GM19455 (cell line): ENCODE measurements around the gene TBXAS1.

Source experiments
- ATAC-seq: cut with Tn5 transposase; IDR thresholded peaks from one replicate; pipeline ENCODE4 v1.9.1; 2021; ENCODE audit not compliant: unreplicated experiment

The TBXAS1 gene

DNA sequence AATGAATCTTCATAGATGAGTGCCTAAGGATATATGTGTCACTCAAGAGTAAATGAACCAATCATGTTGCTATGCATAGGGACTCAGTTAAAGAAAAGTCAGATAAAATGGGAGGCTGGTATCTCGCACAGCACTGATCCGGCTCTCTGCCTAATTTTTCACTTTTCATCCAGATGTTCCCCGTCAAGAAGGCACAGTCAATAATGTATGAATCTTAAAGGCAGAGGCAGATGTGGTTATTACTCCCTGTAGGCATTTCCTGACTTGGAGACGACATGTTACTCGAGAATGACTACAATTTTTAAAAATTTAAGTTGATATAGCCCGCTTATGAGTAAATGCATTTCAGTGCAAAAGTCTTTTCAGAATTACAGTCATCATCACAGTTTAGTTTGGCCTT is 113.6 kb downstream of the TBXAS1 start:
- ATAC-seq: no peak

DNA sequence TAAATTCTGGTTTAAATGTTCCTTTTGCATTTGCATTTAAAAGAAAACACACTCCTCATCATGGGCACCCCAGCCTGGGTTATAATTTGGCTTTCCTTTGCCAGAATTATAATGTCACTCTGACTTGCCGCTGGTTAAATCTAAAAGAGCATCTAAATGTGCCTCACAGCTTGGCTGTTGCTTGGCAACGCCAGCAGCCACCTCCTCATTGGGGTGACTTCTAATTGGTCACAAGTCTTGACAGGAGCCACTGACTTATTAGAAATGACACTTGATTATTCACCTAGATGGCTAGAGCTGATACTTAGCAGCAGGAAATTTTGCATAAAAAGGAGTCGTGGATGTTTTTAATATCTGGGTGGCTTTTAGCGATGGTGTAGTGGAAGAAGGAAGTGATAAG is 114.3 kb downstream of the TBXAS1 start:
- ATAC-seq: no peak

DNA sequence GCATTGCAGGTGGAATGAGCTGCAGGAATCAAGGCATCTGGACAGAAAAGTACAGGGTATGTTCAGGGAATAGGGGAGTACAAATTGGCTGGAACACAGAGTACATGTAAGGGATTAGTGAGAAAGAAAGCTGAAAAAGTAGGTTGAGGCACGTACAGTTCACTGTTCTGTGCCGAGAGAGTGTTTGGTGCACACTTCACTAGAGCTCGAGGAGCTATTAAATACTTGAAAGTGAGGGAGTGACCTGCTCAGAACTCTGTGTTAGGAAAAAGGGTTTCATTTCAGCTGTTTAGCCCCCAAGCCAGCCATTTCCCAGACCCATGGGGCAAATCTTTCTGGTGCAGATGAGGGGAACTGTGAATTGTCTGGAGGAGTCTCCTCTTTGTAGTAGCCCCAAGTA is 115.2 kb downstream of the TBXAS1 start:
- no peak for ATAC-seq

DNA sequence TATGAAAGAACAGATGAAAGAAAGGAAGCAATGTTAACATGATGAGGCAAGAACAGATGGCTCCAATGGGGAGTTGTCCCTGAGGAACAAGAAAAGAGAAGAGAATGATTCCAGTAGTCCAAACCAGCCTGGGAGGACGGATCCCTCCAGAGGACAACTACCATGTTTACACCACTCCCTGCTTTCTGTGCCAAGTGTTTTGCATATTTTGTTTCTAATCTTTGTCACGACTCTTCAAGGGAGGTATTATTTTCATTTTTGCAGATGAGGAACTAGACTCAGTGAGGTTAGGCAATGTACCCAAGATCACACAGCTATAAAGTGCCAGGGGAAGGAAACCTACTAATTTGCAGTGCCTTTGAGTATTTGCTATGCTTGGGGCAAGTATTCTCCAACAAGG is 117.5 kb downstream of the TBXAS1 start:
- no peak for ATAC-seq

DNA sequence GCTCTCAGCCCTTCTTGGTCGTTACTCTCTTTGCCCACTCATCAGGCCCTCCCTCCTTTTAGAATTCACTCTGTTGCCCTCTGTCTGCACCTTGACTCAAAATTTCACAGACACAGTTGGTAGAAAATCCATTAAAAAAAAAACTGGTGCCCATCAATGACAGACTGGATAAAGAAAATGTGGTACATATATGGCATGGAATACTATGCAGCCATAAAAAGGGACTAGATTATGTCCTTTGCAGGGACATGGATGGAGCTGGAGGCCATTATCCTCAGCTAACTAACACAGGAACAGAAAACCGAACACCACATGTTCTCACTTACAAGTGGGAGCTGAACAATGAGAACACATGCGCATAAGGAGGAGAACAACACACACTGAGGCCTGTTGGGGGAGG is 118.0 kb downstream of the TBXAS1 start:
- ATAC-seq: no peak

DNA sequence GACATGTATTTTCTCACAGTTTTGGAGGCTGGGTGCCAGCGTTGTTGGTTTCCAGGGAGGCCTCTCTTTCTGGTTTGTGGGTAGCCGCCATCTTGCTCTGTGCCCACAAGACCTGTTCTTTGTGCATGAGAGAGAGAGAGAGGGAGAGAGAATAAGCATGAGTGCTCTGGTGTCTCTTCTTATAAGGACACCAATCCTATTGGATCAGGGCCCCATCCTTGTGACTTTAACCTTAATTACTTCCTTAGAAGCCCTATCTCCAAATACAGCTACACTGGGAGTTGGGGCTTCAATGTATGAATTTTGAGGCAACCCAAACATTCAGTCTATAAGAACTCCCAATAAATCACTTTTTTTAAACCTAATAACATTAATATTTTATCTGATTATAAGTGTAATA is 119.1 kb downstream of the TBXAS1 start:
- ATAC-seq: no peak

- no peak for ATAC-seq
These were observed 119.7 kb downstream of the TBXAS1 start for GRCh38 chr7:139948587-139949335.

- ATAC-seq: no peak
These were observed 120.6 kb downstream of the TBXAS1 start for GRCh38 chr7:139949629-139950028.

DNA sequence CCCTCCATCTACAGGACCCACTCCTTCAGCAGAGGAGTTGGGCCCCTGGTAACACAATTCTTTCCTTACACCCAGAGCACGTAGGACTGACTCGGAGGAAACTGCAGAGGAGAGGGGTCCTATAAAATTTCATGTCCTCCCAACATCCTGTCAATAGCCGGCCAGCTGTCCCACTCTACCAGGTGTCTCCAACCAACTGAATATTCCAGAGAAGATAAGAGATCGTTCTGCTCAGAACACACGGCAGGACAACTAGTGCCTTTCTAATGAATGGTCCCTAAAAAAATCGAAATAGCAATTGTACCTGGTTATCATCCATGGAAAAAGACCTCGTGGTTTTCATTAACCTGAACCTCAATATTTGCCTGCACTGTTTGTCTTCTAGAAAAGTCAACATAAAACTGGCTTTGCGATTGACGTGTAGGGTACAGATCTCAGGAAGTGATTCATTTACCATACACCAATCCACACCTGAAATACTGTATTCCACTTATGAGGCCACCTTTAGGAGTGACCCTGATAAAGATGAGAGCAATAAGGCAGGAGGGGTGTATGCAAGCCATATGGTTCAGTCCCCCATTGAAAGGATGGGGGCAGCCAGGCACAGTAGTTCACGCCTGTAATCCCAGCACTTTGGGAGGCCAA is 121.9 kb downstream of the TBXAS1 start:
- no peak for ATAC-seq

DNA sequence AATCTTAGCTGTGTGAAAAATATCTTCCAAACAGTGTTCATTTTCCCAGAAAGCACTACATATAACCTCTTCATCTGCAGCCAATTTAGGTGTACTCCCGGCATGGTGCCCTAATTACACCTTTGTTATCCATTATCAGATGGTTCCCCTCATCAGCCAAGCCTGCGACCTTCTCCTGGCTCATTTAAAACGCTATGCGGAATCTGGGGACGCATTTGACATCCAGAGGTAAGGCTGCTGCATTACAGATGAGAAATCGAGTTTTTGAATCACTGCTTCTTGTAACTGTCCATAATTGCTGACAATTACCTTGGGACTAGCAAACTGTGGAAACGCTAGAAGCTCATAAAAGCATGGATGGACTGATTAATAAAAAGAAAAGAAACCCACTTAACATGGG is 124.2 kb downstream of the TBXAS1 start:
- no peak for ATAC-seq

- ATAC-seq: no peak
These were observed 126.2 kb downstream of the TBXAS1 start for GRCh38 chr7:139955109-139955820.

GRCh38 chr7:139958599-139959284 is 129.7 kb downstream of the TBXAS1 start:
- no peak for ATAC-seq

GRCh38 chr7:139959285-139959628 is 130.2 kb downstream of the TBXAS1 start:
- ATAC-seq: no peak

DNA sequence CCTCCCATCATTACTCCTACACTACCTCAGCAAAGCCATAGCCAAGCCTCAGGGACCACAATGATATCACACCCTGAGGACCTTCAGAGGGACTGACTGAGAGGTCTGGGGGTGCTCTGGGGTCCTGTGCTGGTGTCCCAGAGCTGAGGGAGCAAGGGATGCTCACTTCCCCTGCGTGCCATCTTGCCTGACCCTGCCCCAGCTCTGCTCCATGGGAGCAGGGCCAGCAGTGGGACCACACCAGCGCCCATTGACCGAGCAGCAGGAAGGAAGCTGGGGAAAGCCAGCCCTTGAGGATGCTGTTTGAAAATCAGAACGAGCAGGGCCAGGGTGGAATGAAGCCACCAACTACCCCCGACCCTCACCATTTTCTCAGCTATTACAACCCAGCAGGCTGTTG is 130.7 kb downstream of the TBXAS1 start:
- no peak for ATAC-seq

DNA sequence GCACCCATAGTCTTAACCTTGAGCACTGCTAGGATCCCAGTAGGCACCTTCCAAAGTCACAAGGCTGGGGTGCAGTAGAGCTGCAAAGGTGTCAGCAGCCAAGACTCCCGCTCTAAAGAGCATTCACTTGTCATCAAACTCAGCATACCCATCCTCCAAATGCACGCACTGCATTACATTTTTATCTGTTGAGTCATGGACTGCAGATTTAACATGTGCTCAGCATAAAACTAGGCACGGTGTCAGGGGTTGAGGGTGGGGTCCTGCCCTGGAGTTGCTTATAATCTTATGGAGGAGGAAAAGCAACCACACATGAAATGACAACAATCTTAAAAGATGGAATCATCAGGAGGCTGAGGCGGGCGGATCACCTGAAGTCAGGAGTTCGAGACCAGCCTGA is 131.1 kb downstream of the TBXAS1 start:
- no peak for ATAC-seq

GRCh38 chr7:139965942-139966628 is 137.0 kb downstream of the TBXAS1 start:
- ATAC-seq: no peak

GRCh38 chr7:139966949-139967348 is 137.9 kb downstream of the TBXAS1 start:
- no peak for ATAC-seq

GRCh38 chr7:139968931-139969330 is 139.9 kb downstream of the TBXAS1 start:
- ATAC-seq: no peak

- ATAC-seq: no peak
These were observed 143.0 kb downstream of the TBXAS1 start for GRCh38 chr7:139972029-139972428.

- no peak for ATAC-seq
These were observed 144.3 kb downstream of the TBXAS1 start for GRCh38 chr7:139973101-139974050.
